HG03175 (cell line): Measurements from ENCODE around the gene PRSS56.

ENCODE experiments used
- ATAC-seq: cut with Tn5 transposase; IDR thresholded peaks from one replicate; pipeline ENCODE4 v1.9.1; 2021; ENCODE audit warnings: mild to moderate bottlenecking, moderate library complexity; ENCODE audit not compliant: unreplicated experiment

Gene PRSS56

GRCh38 chr2:232501794-232502390 is 18.3 kb upstream of the PRSS56 start:
- ATAC-seq: no peak

- no peak for ATAC-seq
Observed at GRCh38 chr2:232502511-232502910, 17.7 kb upstream of the PRSS56 start.

- ATAC-seq: no peak
Observed at GRCh38 chr2:232502911-232503808, 17.0 kb upstream of the PRSS56 start.

GRCh38 chr2:232503809-232504323 is 16.3 kb upstream of the PRSS56 start:
- no peak for ATAC-seq

- no peak for ATAC-seq
Observed at GRCh38 chr2:232504438-232504837, 15.8 kb upstream of the PRSS56 start.

GRCh38 chr2:232505856-232506255 is 14.3 kb upstream of the PRSS56 start:
- ATAC-seq: no peak

GRCh38 chr2:232506709-232507108 is 13.5 kb upstream of the PRSS56 start:
- no peak for ATAC-seq

GRCh38 chr2:232508251-232508650 is 11.9 kb upstream of the PRSS56 start:
- no peak for ATAC-seq

GRCh38 chr2:232511336-232511890 is 8.8 kb upstream of the PRSS56 start:
- ATAC-seq: no peak

GRCh38 chr2:232512602-232513001 is 7.6 kb upstream of the PRSS56 start:
- no peak for ATAC-seq

- no peak for ATAC-seq
Observed at GRCh38 chr2:232513353-232513752, 6.8 kb upstream of the PRSS56 start.

- no peak for ATAC-seq
Observed at GRCh38 chr2:232515639-232516038, 4.5 kb upstream of the PRSS56 start.

- no peak for ATAC-seq
Observed at GRCh38 chr2:232516551-232516950, 3.6 kb upstream of the PRSS56 start.

- ATAC-seq: no peak
Observed at GRCh38 chr2:232518844-232519243, 1.3 kb upstream of the PRSS56 start.

GRCh38 chr2:232520489-232520888 is 301 bp downstream of the PRSS56 start:
- ATAC-seq: no peak

GRCh38 chr2:232521098-232521497 is 910 bp downstream of the PRSS56 start:
- no peak for ATAC-seq

GRCh38 chr2:232521959-232522622 is 1.9 kb downstream of the PRSS56 start:
- ATAC-seq: no peak

- ATAC-seq: no peak
Observed at GRCh38 chr2:232522623-232523401, 2.6 kb downstream of the PRSS56 start.

- no peak for ATAC-seq
Observed at GRCh38 chr2:232523402-232523681, 3.2 kb downstream of the PRSS56 start.

- ATAC-seq: no peak
Observed at GRCh38 chr2:232523682-232524597, 3.8 kb downstream of the PRSS56 start.
